GM23338 (cell line): ENCODE data around the gene CNNM4. TPM values are rescaled to one million over a fixed set of nuclear protein-coding genes. Genes with fewer than 3 reads are reported as not detected.
A peak's percentile ranks its signal among the peaks of the same experiment; 100 is the strongest.

Experiments used
- ATAC-seq: fragments of 200-7000 bp; cut with Tn5 transposase; 3 replicates; pipeline ENCODE4 v1.9.1; 2020
- DNase-seq: peaks from one replicate; pipeline ENCODE4 v3.0.0-alpha.2; 2015; ENCODE audit warnings: low spot score
- H2AFZ ChIP-seq: fragments of 200-600 bp; sonication (generic); 2 replicates; pipeline ENCODE4 v1.8.0; 2016; ENCODE audit warnings: antibody characterized with exemption, mild to moderate bottlenecking, moderate library complexity
- H3F3A ChIP-seq: fragments of 200-600 bp; sonication (generic); replicated peaks from 2 replicates; pipeline ENCODE4 v1.8.0; 2017; ENCODE audit warnings: antibody characterized with exemption, mixed run types, low read depth
- H3K27ac ChIP-seq: fragments of 200-600 bp; sonication (generic); 2 replicates; pipeline ENCODE4 v1.6.1; 2016; ENCODE audit warnings: low read depth
- H3K27me3 ChIP-seq: fragments of 200-600 bp; sonication (generic); 2 replicates; pipeline ENCODE4 v1.8.0; 2016; ENCODE audit warnings: mild to moderate bottlenecking, mixed run types, moderate library complexity; ENCODE audit not compliant: insufficient read depth
- H3K36me3 ChIP-seq: fragments of 200-600 bp; sonication (generic); 2 replicates; pipeline ENCODE4 v1.8.0; 2016; ENCODE audit warnings: mild to moderate bottlenecking; ENCODE audit not compliant: insufficient read depth
- H3K4me1 ChIP-seq: fragments of 200-600 bp; sonication (generic); 2 replicates; pipeline ENCODE4 v1.8.0; 2016; ENCODE audit warnings: mild to moderate bottlenecking, moderate library complexity; ENCODE audit not compliant: insufficient read depth
- H3K4me2 ChIP-seq: fragments of 200-600 bp; sonication (generic); 2 replicates; pipeline ENCODE4 v1.7.1; 2017; ENCODE audit warnings: mixed run types
- H3K4me3 ChIP-seq: fragments of 200-600 bp; sonication (generic); 2 replicates; pipeline ENCODE4 v1.6.1; 2016; ENCODE audit warnings: mixed run types
- H3K79me2 ChIP-seq: fragments of 200-600 bp; sonication (generic); replicated peaks from 2 replicates; pipeline ENCODE4 v1.8.0; 2017; ENCODE audit warnings: mild to moderate bottlenecking; ENCODE audit not compliant: insufficient read depth
- H3K9me2 ChIP-seq: fragments of 200-600 bp; sonication (generic); 2 replicates; pipeline ENCODE4 v1.8.0; 2017; ENCODE audit not compliant: insufficient read depth
- H4K20me1 ChIP-seq: fragments of 200-600 bp; sonication (generic); replicated peaks from 2 replicates; pipeline ENCODE4 v1.8.0; 2017; ENCODE audit warnings: mild to moderate bottlenecking; ENCODE audit not compliant: insufficient read depth
- H3K27ac Mint-ChIP-seq: 2 replicates; pipeline ENCODE4 v1.8.0; 2020; ENCODE audit warnings: inconsistent platforms, mild to moderate bottlenecking, moderate library complexity, mixed read lengths
- H3K27me3 Mint-ChIP-seq: 3 replicates; pipeline ENCODE4 v1.8.0; 2022; ENCODE audit warnings: low read depth, mild to moderate bottlenecking, moderate library complexity, mixed read lengths, inconsistent platforms; ENCODE audit not compliant: insufficient read depth, poor library complexity
- H3K36me3 Mint-ChIP-seq: 3 replicates; pipeline ENCODE4 v1.8.0; 2021; ENCODE audit warnings: low read depth, mild to moderate bottlenecking, inconsistent platforms, moderate library complexity, mixed read lengths
- H3K4me1 Mint-ChIP-seq: 3 replicates; pipeline ENCODE4 v1.8.0; 2020; ENCODE audit warnings: mild to moderate bottlenecking, inconsistent platforms, mixed read lengths
- H3K4me3 Mint-ChIP-seq: 3 replicates; pipeline ENCODE4 v1.8.0; 2021; ENCODE audit warnings: moderate library complexity, mild to moderate bottlenecking, inconsistent platforms, mixed read lengths
- H3K9me3 Mint-ChIP-seq: 3 replicates; pipeline ENCODE4 v1.8.0; 2020; ENCODE audit warnings: moderate library complexity, mild to moderate bottlenecking, inconsistent platforms, mixed read lengths
- CREB1 ChIP-seq: fragments of 250-450 bp; sonication (Bioruptor Pico); IDR thresholded peaks from 2 replicates; pipeline ENCODE4 v1.5.0; 2020; ENCODE audit warnings: low read depth, mild to moderate bottlenecking, moderate library complexity
- EZH2 ChIP-seq: fragments of 200-600 bp; sonication (generic); IDR thresholded peaks from one replicate; pipeline ENCODE4 v1.8.0; 2017; ENCODE audit warnings: antibody characterized with exemption, mild to moderate bottlenecking, low read depth; ENCODE audit not compliant: unreplicated experiment
- EZH2phosphoT487 ChIP-seq: fragments of 200-600 bp; sonication (generic); IDR thresholded peaks from one replicate; pipeline ENCODE4 v1.8.1; 2018; ENCODE audit warnings: antibody characterized with exemption; ENCODE audit not compliant: unreplicated experiment
- JUNB ChIP-seq: IDR thresholded peaks from one replicate; pipeline ENCODE4 v1.6.1; 2016; ENCODE audit warnings: antibody characterized with exemption; ENCODE audit not compliant: unreplicated experiment
- NANOG ChIP-seq: IDR thresholded peaks from 2 replicates; pipeline ENCODE4 v1.6.1; 2016; ENCODE audit warnings: antibody characterized with exemption, borderline replicate concordance
- POLR2AphosphoS5 ChIP-seq: IDR thresholded peaks from 2 replicates; pipeline ENCODE4 v1.6.1; 2016; ENCODE audit warnings: antibody characterized with exemption, low read depth
- STAT1 ChIP-seq: IDR thresholded peaks from one replicate; pipeline ENCODE4 v1.6.1; 2016; ENCODE audit warnings: antibody characterized with exemption; ENCODE audit not compliant: unreplicated experiment
- ZNF114 ChIP-seq: fragments of 250-450 bp; sonication (Bioruptor Pico); IDR thresholded peaks from 2 replicates; pipeline ENCODE4 v1.5.0; 2020; ENCODE audit warnings: mild to moderate bottlenecking, moderate library complexity
- ZNF331 ChIP-seq: fragments of 250-450 bp; sonication (Bioruptor Pico); IDR thresholded peaks from 2 replicates; pipeline ENCODE4 v1.5.0; 2020; ENCODE audit warnings: low read depth, mild to moderate bottlenecking, moderate library complexity
- polyA plus RNA-seq: library from polyadenylated mRNA; unstranded; fragments of >200 nt; fragmentation: Nextera tagmentation; extraction: Ambion mirVana; gene quantifications from 2 replicates; pipeline ENCODE4 v1.2.1, GENCODE V29; 2016
- total RNA-seq: library from RNA; depleted of rRNA; stranded (reverse); fragments of >200 nt; shearing (Covaris generic); gene quantifications from 2 replicates; pipeline ENCODE4 v1.2.3, GENCODE V29; 2014
- TF ChIP-seq, protein P1 (sequence below), 2 experiments: fragments of 200-600 bp in 1 of 2; sonication (generic) in 1 of 2; conservative IDR thresholded peaks; 2 replicates each; pipeline versions ENCODE4 v1.5.1 to v1.6.1; 2016 to 2017; ENCODE audit warnings: antibody characterized with exemption in 2 of 2, low read depth in 2 of 2, mild to moderate bottlenecking in 2 of 2, moderate library complexity in 1 of 2
- TF ChIP-seq, protein P2 (sequence below): fragments of 250-450 bp; sonication (Bioruptor Pico); IDR thresholded peaks from 2 replicates; pipeline ENCODE4 v1.5.0; 2020; ENCODE audit warnings: mild to moderate bottlenecking, moderate library complexity
- TF ChIP-seq, protein P3 (sequence below): IDR thresholded peaks from 2 replicates; pipeline ENCODE4 v1.6.1; 2016; ENCODE audit warnings: antibody characterized with exemption
- TF ChIP-seq, protein P4 (sequence below): IDR thresholded peaks from one replicate; pipeline ENCODE4 v1.6.1; 2018; ENCODE audit warnings: antibody characterized with exemption; ENCODE audit not compliant: unreplicated experiment

Gene CNNM4
- total and polyA plus RNA-seq, 2 experiments from 2014 or later = 2.9 to 12.9 TPM

DNA sequence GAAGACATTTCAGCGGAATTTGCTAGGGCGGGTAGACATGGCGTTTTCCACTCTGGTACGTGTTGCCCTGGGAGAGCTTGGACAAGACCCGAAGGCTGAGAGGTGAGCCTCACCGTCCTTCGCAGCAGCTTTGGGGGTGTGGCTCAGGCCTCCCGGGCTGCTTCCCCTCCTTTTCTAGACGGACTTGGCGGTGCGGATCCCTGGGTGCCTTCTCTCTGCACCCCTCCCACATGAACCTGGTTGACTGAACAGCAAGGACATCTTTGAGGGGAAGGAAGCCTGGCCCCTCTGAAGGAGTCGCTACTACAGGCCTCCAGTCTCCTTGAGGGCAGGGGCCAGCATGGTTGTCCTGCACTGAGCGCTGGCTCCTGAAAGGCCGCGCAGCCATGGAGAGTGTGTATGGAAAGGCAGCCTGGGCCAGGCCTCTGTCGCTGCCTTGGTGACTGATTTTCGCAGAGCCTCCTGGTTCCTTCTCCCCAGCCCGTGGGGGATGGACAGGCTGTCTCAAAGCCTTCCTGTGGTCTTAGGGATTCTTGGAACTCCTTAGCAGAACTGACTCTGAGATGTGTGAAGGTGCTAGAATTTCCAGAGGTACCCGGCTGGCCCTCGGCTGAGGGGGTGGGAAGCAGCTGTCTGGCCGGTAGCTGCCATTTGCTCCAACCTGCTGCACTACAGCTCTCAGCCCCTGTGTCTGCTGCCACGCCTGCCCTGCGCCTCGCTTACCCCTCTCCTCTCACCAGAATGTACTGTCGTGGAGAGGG is 9.9 kb downstream of the CNNM4 start:
- no peaks in the 10 kb centered on the region for H3F3A ChIP-seq
- TF ChIP-seq ZNF331 (CRISPR knock-in tag) (no peak), EZH2phosphoT487 (no peak), ZNF114 (CRISPR knock-in tag) (no peak), CREB1 (CRISPR knock-in tag) (no peak), POLR2AphosphoS5 (no peak), NANOG (no peak), EZH2 (no peak), JUNB (no peak), STAT1 (no peak)
- TF ChIP-seq, protein P1, sequence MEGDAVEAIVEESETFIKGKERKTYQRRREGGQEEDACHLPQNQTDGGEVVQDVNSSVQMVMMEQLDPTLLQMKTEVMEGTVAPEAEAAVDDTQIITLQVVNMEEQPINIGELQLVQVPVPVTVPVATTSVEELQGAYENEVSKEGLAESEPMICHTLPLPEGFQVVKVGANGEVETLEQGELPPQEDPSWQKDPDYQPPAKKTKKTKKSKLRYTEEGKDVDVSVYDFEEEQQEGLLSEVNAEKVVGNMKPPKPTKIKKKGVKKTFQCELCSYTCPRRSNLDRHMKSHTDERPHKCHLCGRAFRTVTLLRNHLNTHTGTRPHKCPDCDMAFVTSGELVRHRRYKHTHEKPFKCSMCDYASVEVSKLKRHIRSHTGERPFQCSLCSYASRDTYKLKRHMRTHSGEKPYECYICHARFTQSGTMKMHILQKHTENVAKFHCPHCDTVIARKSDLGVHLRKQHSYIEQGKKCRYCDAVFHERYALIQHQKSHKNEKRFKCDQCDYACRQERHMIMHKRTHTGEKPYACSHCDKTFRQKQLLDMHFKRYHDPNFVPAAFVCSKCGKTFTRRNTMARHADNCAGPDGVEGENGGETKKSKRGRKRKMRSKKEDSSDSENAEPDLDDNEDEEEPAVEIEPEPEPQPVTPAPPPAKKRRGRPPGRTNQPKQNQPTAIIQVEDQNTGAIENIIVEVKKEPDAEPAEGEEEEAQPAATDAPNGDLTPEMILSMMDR (conservative IDR thresholded peaks at IDR 0.05; ENCODE audit: low read depth in 2 of 2) = no peak
- TF ChIP-seq, protein P2, sequence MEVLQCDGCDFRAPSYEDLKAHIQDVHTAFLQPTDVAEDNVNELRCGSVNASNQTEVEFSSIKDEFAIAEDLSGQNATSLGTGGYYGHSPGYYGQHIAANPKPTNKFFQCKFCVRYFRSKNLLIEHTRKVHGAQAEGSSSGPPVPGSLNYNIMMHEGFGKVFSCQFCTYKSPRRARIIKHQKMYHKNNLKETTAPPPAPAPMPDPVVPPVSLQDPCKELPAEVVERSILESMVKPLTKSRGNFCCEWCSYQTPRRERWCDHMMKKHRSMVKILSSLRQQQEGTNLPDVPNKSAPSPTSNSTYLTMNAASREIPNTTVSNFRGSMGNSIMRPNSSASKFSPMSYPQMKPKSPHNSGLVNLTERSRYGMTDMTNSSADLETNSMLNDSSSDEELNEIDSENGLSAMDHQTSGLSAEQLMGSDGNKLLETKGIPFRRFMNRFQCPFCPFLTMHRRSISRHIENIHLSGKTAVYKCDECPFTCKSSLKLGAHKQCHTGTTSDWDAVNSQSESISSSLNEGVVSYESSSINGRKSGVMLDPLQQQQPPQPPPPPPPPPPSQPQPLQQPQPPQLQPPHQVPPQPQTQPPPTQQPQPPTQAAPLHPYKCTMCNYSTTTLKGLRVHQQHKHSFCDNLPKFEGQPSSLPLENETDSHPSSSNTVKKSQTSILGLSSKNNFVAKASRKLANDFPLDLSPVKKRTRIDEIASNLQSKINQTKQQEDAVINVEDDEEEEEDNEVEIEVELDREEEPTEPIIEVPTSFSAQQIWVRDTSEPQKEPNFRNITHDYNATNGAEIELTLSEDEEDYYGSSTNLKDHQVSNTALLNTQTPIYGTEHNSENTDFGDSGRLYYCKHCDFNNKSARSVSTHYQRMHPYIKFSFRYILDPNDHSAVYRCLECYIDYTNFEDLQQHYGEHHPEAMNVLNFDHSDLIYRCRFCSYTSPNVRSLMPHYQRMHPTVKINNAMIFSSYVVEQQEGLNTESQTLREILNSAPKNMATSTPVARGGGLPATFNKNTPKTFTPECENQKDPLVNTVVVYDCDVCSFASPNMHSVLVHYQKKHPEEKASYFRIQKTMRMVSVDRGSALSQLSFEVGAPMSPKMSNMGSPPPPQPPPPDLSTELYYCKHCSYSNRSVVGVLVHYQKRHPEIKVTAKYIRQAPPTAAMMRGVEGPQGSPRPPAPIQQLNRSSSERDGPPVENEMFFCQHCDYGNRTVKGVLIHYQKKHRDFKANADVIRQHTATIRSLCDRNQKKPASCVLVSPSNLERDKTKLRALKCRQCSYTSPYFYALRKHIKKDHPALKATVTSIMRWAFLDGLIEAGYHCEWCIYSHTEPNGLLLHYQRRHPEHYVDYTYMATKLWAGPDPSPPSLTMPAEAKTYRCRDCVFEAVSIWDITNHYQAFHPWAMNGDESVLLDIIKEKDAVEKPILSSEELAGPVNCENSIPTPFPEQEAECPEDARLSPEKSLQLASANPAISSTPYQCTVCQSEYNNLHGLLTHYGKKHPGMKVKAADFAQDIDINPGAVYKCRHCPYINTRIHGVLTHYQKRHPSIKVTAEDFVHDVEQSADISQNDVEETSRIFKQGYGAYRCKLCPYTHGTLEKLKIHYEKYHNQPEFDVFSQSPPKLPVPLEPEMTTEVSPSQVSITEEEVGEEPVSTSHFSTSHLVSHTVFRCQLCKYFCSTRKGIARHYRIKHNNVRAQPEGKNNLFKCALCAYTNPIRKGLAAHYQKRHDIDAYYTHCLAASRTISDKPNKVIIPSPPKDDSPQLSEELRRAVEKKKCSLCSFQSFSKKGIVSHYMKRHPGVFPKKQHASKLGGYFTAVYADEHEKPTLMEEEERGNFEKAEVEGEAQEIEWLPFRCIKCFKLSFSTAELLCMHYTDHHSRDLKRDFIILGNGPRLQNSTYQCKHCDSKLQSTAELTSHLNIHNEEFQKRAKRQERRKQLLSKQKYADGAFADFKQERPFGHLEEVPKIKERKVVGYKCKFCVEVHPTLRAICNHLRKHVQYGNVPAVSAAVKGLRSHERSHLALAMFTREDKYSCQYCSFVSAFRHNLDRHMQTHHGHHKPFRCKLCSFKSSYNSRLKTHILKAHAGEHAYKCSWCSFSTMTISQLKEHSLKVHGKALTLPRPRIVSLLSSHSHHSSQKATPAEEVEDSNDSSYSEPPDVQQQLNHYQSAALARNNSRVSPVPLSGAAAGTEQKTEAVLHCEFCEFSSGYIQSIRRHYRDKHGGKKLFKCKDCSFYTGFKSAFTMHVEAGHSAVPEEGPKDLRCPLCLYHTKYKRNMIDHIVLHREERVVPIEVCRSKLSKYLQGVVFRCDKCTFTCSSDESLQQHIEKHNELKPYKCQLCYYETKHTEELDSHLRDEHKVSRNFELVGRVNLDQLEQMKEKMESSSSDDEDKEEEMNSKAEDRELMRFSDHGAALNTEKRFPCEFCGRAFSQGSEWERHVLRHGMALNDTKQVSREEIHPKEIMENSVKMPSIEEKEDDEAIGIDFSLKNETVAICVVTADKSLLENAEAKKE (CRISPR knock-in tag) = no peak
- TF ChIP-seq, protein P3, sequence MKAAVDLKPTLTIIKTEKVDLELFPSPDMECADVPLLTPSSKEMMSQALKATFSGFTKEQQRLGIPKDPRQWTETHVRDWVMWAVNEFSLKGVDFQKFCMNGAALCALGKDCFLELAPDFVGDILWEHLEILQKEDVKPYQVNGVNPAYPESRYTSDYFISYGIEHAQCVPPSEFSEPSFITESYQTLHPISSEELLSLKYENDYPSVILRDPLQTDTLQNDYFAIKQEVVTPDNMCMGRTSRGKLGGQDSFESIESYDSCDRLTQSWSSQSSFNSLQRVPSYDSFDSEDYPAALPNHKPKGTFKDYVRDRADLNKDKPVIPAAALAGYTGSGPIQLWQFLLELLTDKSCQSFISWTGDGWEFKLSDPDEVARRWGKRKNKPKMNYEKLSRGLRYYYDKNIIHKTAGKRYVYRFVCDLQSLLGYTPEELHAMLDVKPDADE = no peak
- TF ChIP-seq, protein P4, sequence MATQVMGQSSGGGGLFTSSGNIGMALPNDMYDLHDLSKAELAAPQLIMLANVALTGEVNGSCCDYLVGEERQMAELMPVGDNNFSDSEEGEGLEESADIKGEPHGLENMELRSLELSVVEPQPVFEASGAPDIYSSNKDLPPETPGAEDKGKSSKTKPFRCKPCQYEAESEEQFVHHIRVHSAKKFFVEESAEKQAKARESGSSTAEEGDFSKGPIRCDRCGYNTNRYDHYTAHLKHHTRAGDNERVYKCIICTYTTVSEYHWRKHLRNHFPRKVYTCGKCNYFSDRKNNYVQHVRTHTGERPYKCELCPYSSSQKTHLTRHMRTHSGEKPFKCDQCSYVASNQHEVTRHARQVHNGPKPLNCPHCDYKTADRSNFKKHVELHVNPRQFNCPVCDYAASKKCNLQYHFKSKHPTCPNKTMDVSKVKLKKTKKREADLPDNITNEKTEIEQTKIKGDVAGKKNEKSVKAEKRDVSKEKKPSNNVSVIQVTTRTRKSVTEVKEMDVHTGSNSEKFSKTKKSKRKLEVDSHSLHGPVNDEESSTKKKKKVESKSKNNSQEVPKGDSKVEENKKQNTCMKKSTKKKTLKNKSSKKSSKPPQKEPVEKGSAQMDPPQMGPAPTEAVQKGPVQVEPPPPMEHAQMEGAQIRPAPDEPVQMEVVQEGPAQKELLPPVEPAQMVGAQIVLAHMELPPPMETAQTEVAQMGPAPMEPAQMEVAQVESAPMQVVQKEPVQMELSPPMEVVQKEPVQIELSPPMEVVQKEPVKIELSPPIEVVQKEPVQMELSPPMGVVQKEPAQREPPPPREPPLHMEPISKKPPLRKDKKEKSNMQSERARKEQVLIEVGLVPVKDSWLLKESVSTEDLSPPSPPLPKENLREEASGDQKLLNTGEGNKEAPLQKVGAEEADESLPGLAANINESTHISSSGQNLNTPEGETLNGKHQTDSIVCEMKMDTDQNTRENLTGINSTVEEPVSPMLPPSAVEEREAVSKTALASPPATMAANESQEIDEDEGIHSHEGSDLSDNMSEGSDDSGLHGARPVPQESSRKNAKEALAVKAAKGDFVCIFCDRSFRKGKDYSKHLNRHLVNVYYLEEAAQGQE = no peak
- DNase-seq (no peak), ATAC-seq (peak; percentile 10)
- Mint-ChIP-seq H3K27ac (no peak overlapping the region), H3K4me1 (peaks cover 18% of the 10 kb centered on the region), H3K27me3 (peaks cover 3% of the 10 kb centered on the region), H3K9me3 (no peaks in the 10 kb centered on the region), H3K4me3 (no peak overlapping the region), H3K36me3 (no peaks in the 10 kb centered on the region)
- no peaks in the 10 kb centered on the region for H3K27me3 ChIP-seq
- 0 out of 2 replicates have a peak overlapping the region, but pooled peaks have one; percentile 6 for H3K27ac ChIP-seq
- no peak overlapping the region for H3K4me2 ChIP-seq
- H3K9me2 ChIP-seq = no peaks in the 10 kb centered on the region
- no peak overlapping the region for H3K4me3 ChIP-seq
- no peak overlapping the region for H2AFZ ChIP-seq
- peaks cover 18% of the 10 kb centered on the region for H3K79me2 ChIP-seq
- H4K20me1 ChIP-seq = no peaks in the 10 kb centered on the region; the same call in 1 of the 2 replicates
- H3K36me3 ChIP-seq = no peaks in the 10 kb centered on the region
- no peaks in the 10 kb centered on the region for H3K4me1 ChIP-seq
